GM23338 (cell line): Measurements from ENCODE around the gene SBF2. TPM values are rescaled to one million over a fixed set of nuclear protein-coding genes. Genes with fewer than 3 reads are reported as not detected.

Source experiments
- ATAC-seq: fragments of 200-7000 bp; cut with Tn5 transposase; 3 replicates; pipeline ENCODE4 v1.9.1; 2020
- DNase-seq: peaks from one replicate; pipeline ENCODE4 v3.0.0-alpha.2; 2015; ENCODE audit warnings: low spot score
- H2AFZ ChIP-seq: fragments of 200-600 bp; sonication (generic); 2 replicates; pipeline ENCODE4 v1.8.0; 2016; ENCODE audit warnings: antibody characterized with exemption, mild to moderate bottlenecking, moderate library complexity
- H3F3A ChIP-seq: fragments of 200-600 bp; sonication (generic); replicated peaks from 2 replicates; pipeline ENCODE4 v1.8.0; 2017; ENCODE audit warnings: antibody characterized with exemption, mixed run types, low read depth
- H3K27ac ChIP-seq: fragments of 200-600 bp; sonication (generic); 2 replicates; pipeline ENCODE4 v1.6.1; 2016; ENCODE audit warnings: low read depth
- H3K27me3 ChIP-seq: fragments of 200-600 bp; sonication (generic); 2 replicates; pipeline ENCODE4 v1.8.0; 2016; ENCODE audit warnings: mild to moderate bottlenecking, mixed run types, moderate library complexity; ENCODE audit not compliant: insufficient read depth
- H3K36me3 ChIP-seq: fragments of 200-600 bp; sonication (generic); 2 replicates; pipeline ENCODE4 v1.8.0; 2016; ENCODE audit warnings: mild to moderate bottlenecking; ENCODE audit not compliant: insufficient read depth
- H3K4me1 ChIP-seq: fragments of 200-600 bp; sonication (generic); 2 replicates; pipeline ENCODE4 v1.8.0; 2016; ENCODE audit warnings: mild to moderate bottlenecking, moderate library complexity; ENCODE audit not compliant: insufficient read depth
- H3K4me2 ChIP-seq: fragments of 200-600 bp; sonication (generic); 2 replicates; pipeline ENCODE4 v1.7.1; 2017; ENCODE audit warnings: mixed run types
- H3K4me3 ChIP-seq: fragments of 200-600 bp; sonication (generic); 2 replicates; pipeline ENCODE4 v1.6.1; 2016; ENCODE audit warnings: mixed run types
- H3K79me2 ChIP-seq: fragments of 200-600 bp; sonication (generic); replicated peaks from 2 replicates; pipeline ENCODE4 v1.8.0; 2017; ENCODE audit warnings: mild to moderate bottlenecking; ENCODE audit not compliant: insufficient read depth
- H3K9me2 ChIP-seq: fragments of 200-600 bp; sonication (generic); 2 replicates; pipeline ENCODE4 v1.8.0; 2017; ENCODE audit not compliant: insufficient read depth
- H4K20me1 ChIP-seq: fragments of 200-600 bp; sonication (generic); replicated peaks from 2 replicates; pipeline ENCODE4 v1.8.0; 2017; ENCODE audit warnings: mild to moderate bottlenecking; ENCODE audit not compliant: insufficient read depth
- H3K27ac Mint-ChIP-seq: 2 replicates; pipeline ENCODE4 v1.8.0; 2020; ENCODE audit warnings: inconsistent platforms, mild to moderate bottlenecking, moderate library complexity, mixed read lengths
- H3K27me3 Mint-ChIP-seq: 3 replicates; pipeline ENCODE4 v1.8.0; 2022; ENCODE audit warnings: low read depth, mild to moderate bottlenecking, moderate library complexity, mixed read lengths, inconsistent platforms; ENCODE audit not compliant: insufficient read depth, poor library complexity
- H3K36me3 Mint-ChIP-seq: 3 replicates; pipeline ENCODE4 v1.8.0; 2021; ENCODE audit warnings: low read depth, mild to moderate bottlenecking, inconsistent platforms, moderate library complexity, mixed read lengths
- H3K4me1 Mint-ChIP-seq: 3 replicates; pipeline ENCODE4 v1.8.0; 2020; ENCODE audit warnings: mild to moderate bottlenecking, inconsistent platforms, mixed read lengths
- H3K4me3 Mint-ChIP-seq: 3 replicates; pipeline ENCODE4 v1.8.0; 2021; ENCODE audit warnings: moderate library complexity, mild to moderate bottlenecking, inconsistent platforms, mixed read lengths
- H3K9me3 Mint-ChIP-seq: 3 replicates; pipeline ENCODE4 v1.8.0; 2020; ENCODE audit warnings: moderate library complexity, mild to moderate bottlenecking, inconsistent platforms, mixed read lengths
- CREB1 ChIP-seq: fragments of 250-450 bp; sonication (Bioruptor Pico); IDR thresholded peaks from 2 replicates; pipeline ENCODE4 v1.5.0; 2020; ENCODE audit warnings: low read depth, mild to moderate bottlenecking, moderate library complexity
- CTCF ChIP-seq, 2 experiments: fragments of 200-600 bp in 1 of 2; sonication (generic) in 1 of 2; conservative IDR thresholded peaks; 2 replicates each; pipeline versions ENCODE4 v1.5.1 to v1.6.1; 2016 to 2017; ENCODE audit warnings: antibody characterized with exemption in 2 of 2, low read depth in 2 of 2, mild to moderate bottlenecking in 2 of 2, moderate library complexity in 1 of 2
- ETS1 ChIP-seq: IDR thresholded peaks from 2 replicates; pipeline ENCODE4 v1.6.1; 2016; ENCODE audit warnings: antibody characterized with exemption
- EZH2 ChIP-seq: fragments of 200-600 bp; sonication (generic); IDR thresholded peaks from one replicate; pipeline ENCODE4 v1.8.0; 2017; ENCODE audit warnings: antibody characterized with exemption, mild to moderate bottlenecking, low read depth; ENCODE audit not compliant: unreplicated experiment
- EZH2phosphoT487 ChIP-seq: fragments of 200-600 bp; sonication (generic); IDR thresholded peaks from one replicate; pipeline ENCODE4 v1.8.1; 2018; ENCODE audit warnings: antibody characterized with exemption; ENCODE audit not compliant: unreplicated experiment
- JUNB ChIP-seq: IDR thresholded peaks from one replicate; pipeline ENCODE4 v1.6.1; 2016; ENCODE audit warnings: antibody characterized with exemption; ENCODE audit not compliant: unreplicated experiment
- NANOG ChIP-seq: IDR thresholded peaks from 2 replicates; pipeline ENCODE4 v1.6.1; 2016; ENCODE audit warnings: antibody characterized with exemption, borderline replicate concordance
- POLR2AphosphoS5 ChIP-seq: IDR thresholded peaks from 2 replicates; pipeline ENCODE4 v1.6.1; 2016; ENCODE audit warnings: antibody characterized with exemption, low read depth
- REST ChIP-seq: IDR thresholded peaks from one replicate; pipeline ENCODE4 v1.6.1; 2018; ENCODE audit warnings: antibody characterized with exemption; ENCODE audit not compliant: unreplicated experiment
- STAT1 ChIP-seq: IDR thresholded peaks from one replicate; pipeline ENCODE4 v1.6.1; 2016; ENCODE audit warnings: antibody characterized with exemption; ENCODE audit not compliant: unreplicated experiment
- ZNF114 ChIP-seq: fragments of 250-450 bp; sonication (Bioruptor Pico); IDR thresholded peaks from 2 replicates; pipeline ENCODE4 v1.5.0; 2020; ENCODE audit warnings: mild to moderate bottlenecking, moderate library complexity
- ZNF331 ChIP-seq: fragments of 250-450 bp; sonication (Bioruptor Pico); IDR thresholded peaks from 2 replicates; pipeline ENCODE4 v1.5.0; 2020; ENCODE audit warnings: low read depth, mild to moderate bottlenecking, moderate library complexity
- polyA plus RNA-seq: library from polyadenylated mRNA; unstranded; fragments of >200 nt; fragmentation: Nextera tagmentation; extraction: Ambion mirVana; gene quantifications from 2 replicates; pipeline ENCODE4 v1.2.1, GENCODE V29; 2016
- total RNA-seq: library from RNA; depleted of rRNA; stranded (reverse); fragments of >200 nt; shearing (Covaris generic); gene quantifications from 2 replicates; pipeline ENCODE4 v1.2.3, GENCODE V29; 2014
- TF ChIP-seq, protein P1 (sequence below): fragments of 250-450 bp; sonication (Bioruptor Pico); IDR thresholded peaks from 2 replicates; pipeline ENCODE4 v1.5.0; 2020; ENCODE audit warnings: mild to moderate bottlenecking, moderate library complexity

The SBF2 gene
- total and polyA plus RNA-seq, 2 experiments from 2014 or later = 25.6 to 53.5 TPM

DNA sequence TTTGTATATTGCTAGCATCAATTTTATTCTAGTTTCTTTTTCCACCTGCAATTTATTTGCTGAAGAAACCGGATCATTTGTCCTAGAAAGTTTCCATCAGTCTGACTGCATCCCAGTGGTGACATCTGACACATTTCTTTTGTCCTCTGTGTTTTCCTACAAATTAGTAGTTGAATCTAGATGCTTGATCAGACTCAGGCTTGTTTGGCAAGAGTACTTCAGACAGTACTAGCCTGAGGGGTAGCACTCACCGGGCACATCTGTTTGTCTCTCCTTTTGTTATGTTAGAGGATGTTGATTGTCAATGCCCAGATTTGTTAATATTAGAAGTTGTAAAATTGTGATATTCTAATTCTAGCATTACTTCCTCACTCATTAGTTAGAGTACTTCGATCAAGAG lies 425.4 kb downstream of the SBF2 start:
- Histone ChIP-seq H3K27me3 (no peaks in the 10 kb centered on the region), H3K9me2 (no peaks in the 10 kb centered on the region), H3K4me1 (peaks cover 2% of the 10 kb centered on the region; the same call in 1 of the 2 replicates), H3K4me2 (no peak overlapping the region), H4K20me1 (no peaks in the 10 kb centered on the region), H2AFZ (no peak overlapping the region), H3K27ac (no peak overlapping the region), H3K79me2 (no peaks in the 10 kb centered on the region), H3K36me3 (peaks cover 10% of the 10 kb centered on the region; the same call in 1 of the 2 replicates), H3K4me3 (no peak overlapping the region), H3F3A (no peaks in the 10 kb centered on the region)
- no peak for DNase-seq
- no peak for ATAC-seq
- H3K27me3 Mint-ChIP-seq = peaks cover 1% of the 10 kb centered on the region
- peaks cover 5% of the 10 kb centered on the region; the same call in 1 of the 3 replicates for H3K4me1 Mint-ChIP-seq
- H3K27ac Mint-ChIP-seq = no peak overlapping the region
- TF ChIP-seq CTCF (conservative IDR thresholded peaks at IDR 0.05; ENCODE audit: low read depth in 2 of 2) (no peak), STAT1 (no peak), ZNF331 (CRISPR knock-in tag) (no peak), EZH2phosphoT487 (no peak), ZNF114 (CRISPR knock-in tag) (no peak), CREB1 (CRISPR knock-in tag) (no peak), POLR2AphosphoS5 (no peak), NANOG (no peak), EZH2 (no peak), ETS1 (no peak), JUNB (no peak), REST (no peak)
- TF ChIP-seq, protein P1, sequence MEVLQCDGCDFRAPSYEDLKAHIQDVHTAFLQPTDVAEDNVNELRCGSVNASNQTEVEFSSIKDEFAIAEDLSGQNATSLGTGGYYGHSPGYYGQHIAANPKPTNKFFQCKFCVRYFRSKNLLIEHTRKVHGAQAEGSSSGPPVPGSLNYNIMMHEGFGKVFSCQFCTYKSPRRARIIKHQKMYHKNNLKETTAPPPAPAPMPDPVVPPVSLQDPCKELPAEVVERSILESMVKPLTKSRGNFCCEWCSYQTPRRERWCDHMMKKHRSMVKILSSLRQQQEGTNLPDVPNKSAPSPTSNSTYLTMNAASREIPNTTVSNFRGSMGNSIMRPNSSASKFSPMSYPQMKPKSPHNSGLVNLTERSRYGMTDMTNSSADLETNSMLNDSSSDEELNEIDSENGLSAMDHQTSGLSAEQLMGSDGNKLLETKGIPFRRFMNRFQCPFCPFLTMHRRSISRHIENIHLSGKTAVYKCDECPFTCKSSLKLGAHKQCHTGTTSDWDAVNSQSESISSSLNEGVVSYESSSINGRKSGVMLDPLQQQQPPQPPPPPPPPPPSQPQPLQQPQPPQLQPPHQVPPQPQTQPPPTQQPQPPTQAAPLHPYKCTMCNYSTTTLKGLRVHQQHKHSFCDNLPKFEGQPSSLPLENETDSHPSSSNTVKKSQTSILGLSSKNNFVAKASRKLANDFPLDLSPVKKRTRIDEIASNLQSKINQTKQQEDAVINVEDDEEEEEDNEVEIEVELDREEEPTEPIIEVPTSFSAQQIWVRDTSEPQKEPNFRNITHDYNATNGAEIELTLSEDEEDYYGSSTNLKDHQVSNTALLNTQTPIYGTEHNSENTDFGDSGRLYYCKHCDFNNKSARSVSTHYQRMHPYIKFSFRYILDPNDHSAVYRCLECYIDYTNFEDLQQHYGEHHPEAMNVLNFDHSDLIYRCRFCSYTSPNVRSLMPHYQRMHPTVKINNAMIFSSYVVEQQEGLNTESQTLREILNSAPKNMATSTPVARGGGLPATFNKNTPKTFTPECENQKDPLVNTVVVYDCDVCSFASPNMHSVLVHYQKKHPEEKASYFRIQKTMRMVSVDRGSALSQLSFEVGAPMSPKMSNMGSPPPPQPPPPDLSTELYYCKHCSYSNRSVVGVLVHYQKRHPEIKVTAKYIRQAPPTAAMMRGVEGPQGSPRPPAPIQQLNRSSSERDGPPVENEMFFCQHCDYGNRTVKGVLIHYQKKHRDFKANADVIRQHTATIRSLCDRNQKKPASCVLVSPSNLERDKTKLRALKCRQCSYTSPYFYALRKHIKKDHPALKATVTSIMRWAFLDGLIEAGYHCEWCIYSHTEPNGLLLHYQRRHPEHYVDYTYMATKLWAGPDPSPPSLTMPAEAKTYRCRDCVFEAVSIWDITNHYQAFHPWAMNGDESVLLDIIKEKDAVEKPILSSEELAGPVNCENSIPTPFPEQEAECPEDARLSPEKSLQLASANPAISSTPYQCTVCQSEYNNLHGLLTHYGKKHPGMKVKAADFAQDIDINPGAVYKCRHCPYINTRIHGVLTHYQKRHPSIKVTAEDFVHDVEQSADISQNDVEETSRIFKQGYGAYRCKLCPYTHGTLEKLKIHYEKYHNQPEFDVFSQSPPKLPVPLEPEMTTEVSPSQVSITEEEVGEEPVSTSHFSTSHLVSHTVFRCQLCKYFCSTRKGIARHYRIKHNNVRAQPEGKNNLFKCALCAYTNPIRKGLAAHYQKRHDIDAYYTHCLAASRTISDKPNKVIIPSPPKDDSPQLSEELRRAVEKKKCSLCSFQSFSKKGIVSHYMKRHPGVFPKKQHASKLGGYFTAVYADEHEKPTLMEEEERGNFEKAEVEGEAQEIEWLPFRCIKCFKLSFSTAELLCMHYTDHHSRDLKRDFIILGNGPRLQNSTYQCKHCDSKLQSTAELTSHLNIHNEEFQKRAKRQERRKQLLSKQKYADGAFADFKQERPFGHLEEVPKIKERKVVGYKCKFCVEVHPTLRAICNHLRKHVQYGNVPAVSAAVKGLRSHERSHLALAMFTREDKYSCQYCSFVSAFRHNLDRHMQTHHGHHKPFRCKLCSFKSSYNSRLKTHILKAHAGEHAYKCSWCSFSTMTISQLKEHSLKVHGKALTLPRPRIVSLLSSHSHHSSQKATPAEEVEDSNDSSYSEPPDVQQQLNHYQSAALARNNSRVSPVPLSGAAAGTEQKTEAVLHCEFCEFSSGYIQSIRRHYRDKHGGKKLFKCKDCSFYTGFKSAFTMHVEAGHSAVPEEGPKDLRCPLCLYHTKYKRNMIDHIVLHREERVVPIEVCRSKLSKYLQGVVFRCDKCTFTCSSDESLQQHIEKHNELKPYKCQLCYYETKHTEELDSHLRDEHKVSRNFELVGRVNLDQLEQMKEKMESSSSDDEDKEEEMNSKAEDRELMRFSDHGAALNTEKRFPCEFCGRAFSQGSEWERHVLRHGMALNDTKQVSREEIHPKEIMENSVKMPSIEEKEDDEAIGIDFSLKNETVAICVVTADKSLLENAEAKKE (CRISPR knock-in tag) = no peak
- peaks cover 37% of the 10 kb centered on the region for H3K9me3 Mint-ChIP-seq
- peaks cover 43% of the 10 kb centered on the region for H3K36me3 Mint-ChIP-seq
- H3K4me3 Mint-ChIP-seq = no peak overlapping the region
